IMR-90 (cell line): ENCODE data around the gene GATA3. TPM values are rescaled to one million over a fixed set of nuclear protein-coding genes. Genes with fewer than 3 reads are reported as not detected.

Experiments
- ATAC-seq: fragments of 200-7000 bp; cut with Tn5 transposase; 2 replicates; pipeline ENCODE4 v1.9.1; 2020; ENCODE audit warnings: low read depth, mild to moderate bottlenecking, moderate library complexity
- BruUV-seq: library from RNA; stranded (reverse); fragments of 400-500 nt; replicated peaks from 2 replicates; lab custom pipeline; 2021; lab: Mats Ljungman, UMichigan
- CTCF ChIA-PET: fragments of 300-600 bp; formaldehyde crosslinking; extraction: SDS; loops from one replicate; lab custom pipeline; 2021; ENCODE audit warnings: antibody characterized with exemption; lab: Yijun Ruan, JAX
- POLR2A ChIA-PET: fragments of 300-600 bp; sonication (Branson Sonifier 250); formaldehyde crosslinking; loops from one replicate; lab custom pipeline; 2022; ENCODE audit warnings: antibody characterized with exemption; ENCODE audit not compliant: unreplicated experiment; lab: Charles Lee
- DNase-seq: peaks from one replicate; pipeline ENCODE4 v3.0.0; 2013
- H2AFZ ChIP-seq: replicated peaks from 2 replicates; pipeline ENCODE3; 2013; ENCODE audit warnings: low read length, mild to moderate bottlenecking; ENCODE audit not compliant: poor library complexity
- H2AK5ac ChIP-seq: 2 replicates; pipeline ENCODE4 v1.6.1; 2013; ENCODE audit warnings: low read depth, low read length, inconsistent platforms
- H2AK9ac ChIP-seq: replicated peaks from 2 replicates; pipeline ENCODE3; 2013; ENCODE audit warnings: mild to moderate bottlenecking, low read depth, low read length, moderate library complexity; ENCODE audit not compliant: poor library complexity
- H2BK120ac ChIP-seq: 2 replicates; pipeline ENCODE4 v1.6.1; 2013; ENCODE audit warnings: low read depth, low read length, inconsistent platforms
- H2BK15ac ChIP-seq: 3 replicates; pipeline ENCODE4 v1.6.1; 2013; ENCODE audit warnings: low read depth, low read length, inconsistent platforms
- H2BK20ac ChIP-seq: 2 replicates; pipeline ENCODE4 v1.6.1; 2013; ENCODE audit warnings: low read depth, mild to moderate bottlenecking, inconsistent platforms, low read length, moderate library complexity
- H2BK5ac ChIP-seq: 2 replicates; pipeline ENCODE4 v1.6.1; 2013; ENCODE audit warnings: mild to moderate bottlenecking, low read depth, low read length, inconsistent platforms; ENCODE audit not compliant: poor library complexity, severe bottlenecking
- H3K14ac ChIP-seq: replicated peaks from 2 replicates; pipeline ENCODE4 v1.6.1; 2013; ENCODE audit warnings: low read depth, low read length, inconsistent platforms
- H3K18ac ChIP-seq: 2 replicates; pipeline ENCODE4 v1.6.1; 2013; ENCODE audit warnings: low read depth, low read length, control low read depth
- H3K23ac ChIP-seq: 2 replicates; pipeline ENCODE4 v1.6.1; 2013; ENCODE audit warnings: low read depth, low read length, inconsistent platforms
- H3K27ac ChIP-seq: 2 replicates; pipeline ENCODE4 v1.5.1; 2013; ENCODE audit warnings: mild to moderate bottlenecking, control low read depth, low read length; ENCODE audit not compliant: insufficient read depth
- H3K27me3 ChIP-seq: 2 replicates; pipeline ENCODE4 v1.6.1; 2013; ENCODE audit warnings: low read length; ENCODE audit not compliant: control insufficient read depth, insufficient read depth
- H3K36me3 ChIP-seq: 2 replicates; pipeline ENCODE4 v1.6.1; 2013; ENCODE audit warnings: low read length, mixed read lengths; ENCODE audit not compliant: control insufficient read depth, insufficient read depth
- H3K4ac ChIP-seq: 2 replicates; pipeline ENCODE4 v1.6.1; 2013; ENCODE audit warnings: low read depth, low read length, inconsistent platforms
- H3K4me1 ChIP-seq: 2 replicates; pipeline ENCODE4 v1.6.1; 2013; ENCODE audit warnings: low read length, mixed read lengths; ENCODE audit not compliant: control insufficient read depth, insufficient read depth
- H3K4me2 ChIP-seq: 2 replicates; pipeline ENCODE4 v1.6.1; 2013; ENCODE audit warnings: low read depth, mild to moderate bottlenecking, control low read depth, low read length, moderate library complexity
- H3K4me3 ChIP-seq: 2 replicates; pipeline ENCODE4 v1.5.1; 2013; ENCODE audit warnings: low read depth, mild to moderate bottlenecking, control low read depth, low read length, moderate library complexity; ENCODE audit not compliant: insufficient read depth
- H3K56ac ChIP-seq: 2 replicates; pipeline ENCODE4 v1.6.1; 2013; ENCODE audit warnings: low read length, inconsistent platforms; ENCODE audit not compliant: insufficient read depth; ENCODE audit errors: extremely low read depth
- H3K79me1 ChIP-seq, 2 experiments: 2 replicates each; pipeline ENCODE4 v1.6.1; 2013; ENCODE audit warnings: low read length in 2 of 2, inconsistent platforms in 1 of 2, low read depth in 1 of 2
- H3K9ac ChIP-seq: 2 replicates; pipeline ENCODE4 v1.6.1; 2013; ENCODE audit warnings: low read depth, low read length, control low read depth
- H3K9me1 ChIP-seq: 2 replicates; pipeline ENCODE4 v1.6.1; 2013; ENCODE audit warnings: low read length, inconsistent platforms; ENCODE audit not compliant: insufficient read depth
- H3K9me3 ChIP-seq: 2 replicates; pipeline ENCODE4 v1.6.1; 2013; ENCODE audit warnings: low read length; ENCODE audit not compliant: control insufficient read depth, insufficient read depth
- H4K20me1 ChIP-seq: 2 replicates; pipeline ENCODE4 v1.6.1; 2013; ENCODE audit warnings: low read length, inconsistent platforms; ENCODE audit not compliant: insufficient read depth
- H4K5ac ChIP-seq: 2 replicates; pipeline ENCODE4 v1.6.1; 2013; ENCODE audit warnings: mild to moderate bottlenecking, low read depth, low read length, control low read depth
- H4K8ac ChIP-seq, 2 experiments: 2 replicates each; pipeline ENCODE4 v1.6.1; 2013; ENCODE audit warnings: low read depth in 2 of 2, low read length in 2 of 2, control low read depth in 1 of 2, inconsistent platforms in 1 of 2
- H4K91ac ChIP-seq: 2 replicates; pipeline ENCODE4 v1.6.1; 2013; ENCODE audit warnings: low read depth, low read length, inconsistent platforms; ENCODE audit not compliant: insufficient read depth
- BHLHE40 ChIP-seq: fragments of 150-350 bp; IDR thresholded peaks from 2 replicates; pipeline ENCODE4 v1.6.1; 2016; ENCODE audit warnings: mild to moderate bottlenecking, low read depth, low read length
- POLR2A ChIP-seq: IDR thresholded peaks from 2 replicates; pipeline ENCODE4 v1.6.1; 2012; ENCODE audit warnings: mild to moderate bottlenecking, low read depth, low read length
- RFX5 ChIP-seq: IDR thresholded peaks from 2 replicates; pipeline ENCODE4 v1.8.0; 2012; ENCODE audit warnings: low read depth, mild to moderate bottlenecking, low read length, moderate library complexity
- SMC3 ChIP-seq: fragments of 150-350 bp; IDR thresholded peaks from 2 replicates; pipeline ENCODE4 v1.6.1; 2016; ENCODE audit warnings: low read depth, mild to moderate bottlenecking, antibody characterized with exemption, low read length, moderate library complexity
- USF2 ChIP-seq: fragments of 150-350 bp; IDR thresholded peaks from 2 replicates; pipeline ENCODE4 v1.6.1; 2017; ENCODE audit warnings: mild to moderate bottlenecking, antibody characterized with exemption, low read length, low read depth
- WGBS, 2 experiments: methylation state at CpG; one replicate each; pipeline versions ENCODE4 v1.1.5 to v1.1.7; 2013; ENCODE audit warnings: missing lambda C conversion rate in 2 of 2; ENCODE audit not compliant: insufficient read length in 1 of 2; ENCODE audit errors: extremely low coverage in 2 of 2; 5-methylcytosine and 5-hydroxymethylcytosine counted together
- dilution Hi-C: fragments of 300-500 bp; cut with HindIII; formaldehyde crosslinking; loops from one replicate; pipeline ENCODE4 v1.14.3; 2018; ENCODE audit warnings: low sequenced_read_pairs; ENCODE audit not compliant: unreplicated experiment
- in situ Hi-C: fragments of 300-500 bp; cut with MboI; formaldehyde crosslinking; loops from 3 replicates; pipeline ENCODE4 v1.14.3; 2019; ENCODE audit warnings: low sequenced_read_pairs, inconsistent platforms, mixed read lengths
- intact Hi-C: fragments of 100-400 bp; cut with micrococcal nuclease; formaldehyde crosslinking; loops from 2 replicates; pipeline ENCODE4 v1.10.0; 2022
- polyA plus RNA-seq, 3 experiments: library from polyadenylated mRNA; depleted of rRNA; stranded (reverse); fragments of >200 nt; gene quantifications; 2 replicates each; pipeline ENCODE4 v1.2.3, GENCODE V29; 2012; ENCODE audit warnings: low replicate concordance in 1 of 3
- total RNA-seq: library from RNA; depleted of rRNA; stranded (reverse); fragments of >200 nt; gene quantifications from 2 replicates; pipeline ENCODE4 v1.2.3, GENCODE V29; 2012

GATA3 gene
- total and polyA plus RNA-seq, 2 of the 4 experiments (the other 2 are of a cell fraction) = 0.21 TPM; not detected in 1

- Histone ChIP-seq H3K9ac (no peak overlapping the region), H3K56ac (no peak overlapping the region), H4K8ac (no peak overlapping the region), H3K27me3 (peaks cover 7% of the 10 kb centered on the region), H3K9me3 (no peaks in the 10 kb centered on the region), H3K4ac (no peak overlapping the region), H2BK5ac (no peak overlapping the region), H2BK15ac (no peak overlapping the region), H2AK5ac (no peak overlapping the region), H4K91ac (no peak overlapping the region), H3K4me3 (no peak overlapping the region), H3K4me2 (no peak overlapping the region), H3K23ac (no peak overlapping the region), H2BK20ac (no peak overlapping the region), H4K20me1 (no peaks in the 10 kb centered on the region), H3K18ac (no peak overlapping the region), H3K9me1 (no peaks in the 10 kb centered on the region), H3K79me1 (no peaks in the 10 kb centered on the region), H3K4me1 (no peaks in the 10 kb centered on the region), H3K14ac (no peak overlapping the region), H3K36me3 (no peaks in the 10 kb centered on the region), H2AFZ (no peak overlapping the region), H4K5ac (no peak overlapping the region), H2AK9ac (no peak overlapping the region), H3K27ac (no peak overlapping the region), H2BK120ac (no peak overlapping the region)
- ChIA-PET CTCF (no interaction called here), POLR2A (no interaction called here)
- no peak for ATAC-seq
- dilution Hi-C loops (no loop called here), intact Hi-C loops (no loop called here), in situ Hi-C loops (no loop called here)
- TF ChIP-seq SMC3 (no peak), USF2 (no peak), POLR2A (no peak), RFX5 (no peak), BHLHE40 (no peak)
- DNase-seq = no peak
- no CpG with 5 or more reads among the region's 4 CpGs for WGBS, 2 experiments
- BruUV-seq = no TSS peak
Measured at GRCh38 chr10:8023321-8023720, 31.2 kb upstream of the GATA3 start.
